Activated naive CD4-positive, alpha-beta T cell treated with anti-CD3 and anti-CD28 coated beads, Interleukin-2, amount 50 U/mL, for 16 hours (primary cell): Measurements from ENCODE around the gene CPNE4.
"Not testable (repeated sequence)": the region's sequence is repeated elsewhere in the genome, so short reads cannot be mapped to it uniquely, and the experiment has no call there.

ENCODE experiments used
- DNase-seq: peaks from one replicate; pipeline ENCODE4 v3.0.0-alpha.2; 2020

Gene CPNE4

DNA sequence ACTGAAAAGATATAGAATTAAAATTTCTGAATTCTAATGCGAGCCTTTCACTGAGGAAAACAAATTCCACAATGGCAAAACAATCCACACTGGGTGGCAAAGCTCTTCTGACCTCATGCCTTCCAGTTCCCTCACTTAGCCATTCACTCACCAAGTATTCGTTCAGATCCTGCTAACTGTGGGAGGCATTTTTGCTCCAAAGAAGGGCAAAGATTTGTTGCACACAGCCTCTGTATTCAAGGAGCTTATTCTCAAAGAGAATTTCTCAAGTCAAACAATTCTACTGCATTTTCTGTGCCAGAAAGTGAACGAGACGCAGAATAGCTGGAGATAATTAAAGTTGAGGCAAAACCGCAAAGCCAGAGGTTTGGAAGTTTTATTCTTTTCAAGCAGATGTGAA, 77.3 kb downstream of the CPNE4 start:
- no peak for DNase-seq

DNA sequence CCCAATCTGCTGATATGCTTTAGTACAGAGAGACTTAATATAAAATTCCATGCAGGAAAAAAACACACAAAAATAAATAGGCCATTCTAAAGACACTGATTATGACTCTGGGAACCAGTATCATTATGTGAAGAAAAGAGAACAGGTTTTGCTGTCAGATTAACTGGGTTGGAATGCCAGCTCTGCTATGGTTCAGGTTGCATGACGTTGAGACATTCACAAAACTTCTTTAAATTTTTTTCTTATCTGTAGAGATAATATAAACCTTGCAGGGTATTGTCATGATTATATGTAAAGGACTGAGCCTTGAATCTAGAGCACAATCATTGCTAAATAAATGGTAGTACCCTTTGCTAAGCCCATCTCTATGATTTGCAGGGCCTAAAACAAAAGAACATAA, 86.0 kb downstream of the CPNE4 start:
- no peak for DNase-seq

DNA sequence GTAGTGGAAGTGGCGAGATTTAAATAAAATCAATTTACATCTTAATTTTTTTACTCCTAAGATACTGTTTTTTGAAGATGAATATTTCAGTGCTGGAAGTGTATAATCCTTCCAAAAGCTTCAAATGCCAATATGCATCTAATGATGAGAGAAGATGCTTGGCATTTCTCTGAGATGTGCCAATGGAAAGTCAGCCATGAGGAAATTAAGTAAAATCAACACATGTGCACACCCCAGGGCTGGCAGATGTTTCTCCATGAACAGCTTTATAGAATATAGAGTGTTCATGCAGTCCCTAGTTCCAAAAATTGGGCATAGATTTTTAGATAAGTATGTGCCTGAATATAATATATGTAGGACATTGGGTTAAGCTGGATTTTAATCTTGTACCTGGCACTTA, 90.1 kb downstream of the CPNE4 start:
- DNase-seq: no peak

DNA sequence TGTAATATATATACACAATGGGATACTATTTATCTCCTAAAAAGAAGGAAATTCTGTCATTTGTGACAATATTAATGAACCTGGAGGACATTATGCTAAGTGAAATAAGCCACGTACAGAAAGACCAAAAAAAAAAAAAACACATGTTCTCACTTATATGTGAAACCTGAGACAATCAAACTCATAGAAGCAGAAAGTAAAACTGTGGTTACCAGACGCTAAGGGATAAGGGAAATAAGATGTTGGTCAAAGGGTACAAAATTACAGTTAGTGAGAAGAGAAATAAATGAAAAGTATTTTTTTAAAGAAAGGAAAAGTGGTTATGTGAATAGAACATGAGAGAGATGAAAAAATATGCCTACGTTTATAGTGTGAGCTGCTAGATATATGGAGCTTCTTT, 101.1 kb downstream of the CPNE4 start:
- DNase-seq: no peak

DNA sequence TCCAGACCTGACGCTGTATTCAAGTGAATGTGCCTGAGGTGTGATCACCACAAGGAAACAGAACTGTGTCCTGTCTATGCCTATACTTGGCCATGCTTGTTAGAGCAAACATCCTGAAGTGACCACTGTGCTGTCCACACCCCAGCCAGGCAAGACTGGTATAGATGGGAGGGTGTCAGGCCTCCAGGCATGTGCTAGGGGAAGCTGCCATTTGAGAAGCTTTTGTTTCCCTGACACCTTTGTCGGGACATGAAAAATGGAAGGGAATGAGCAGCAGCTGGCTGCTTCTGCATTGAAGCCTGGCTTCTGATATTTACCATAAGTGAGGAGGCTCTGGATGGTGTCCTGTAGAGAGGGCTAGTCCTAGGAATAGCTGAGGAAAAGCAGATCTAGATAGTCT, 106.2 kb downstream of the CPNE4 start:
- DNase-seq: no peak

DNA sequence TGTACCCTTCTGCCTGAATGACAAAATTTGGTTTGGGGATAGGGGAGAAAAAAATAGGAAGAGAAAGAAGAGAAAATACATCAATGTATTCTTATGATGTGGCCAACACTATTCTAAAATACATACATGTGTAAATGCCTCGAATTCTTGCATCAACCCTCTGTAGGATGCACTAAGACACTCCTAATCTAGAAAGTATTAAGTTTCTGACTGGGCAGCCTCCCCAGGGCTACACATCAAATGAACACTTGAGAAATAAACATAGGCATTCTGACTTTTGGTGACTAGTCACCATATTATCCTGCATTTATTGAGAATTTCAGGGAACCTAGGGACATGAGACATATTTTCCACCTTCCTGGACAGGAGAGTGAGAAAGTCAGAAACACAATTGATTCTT, 109.2 kb downstream of the CPNE4 start:
- no peak for DNase-seq

DNA sequence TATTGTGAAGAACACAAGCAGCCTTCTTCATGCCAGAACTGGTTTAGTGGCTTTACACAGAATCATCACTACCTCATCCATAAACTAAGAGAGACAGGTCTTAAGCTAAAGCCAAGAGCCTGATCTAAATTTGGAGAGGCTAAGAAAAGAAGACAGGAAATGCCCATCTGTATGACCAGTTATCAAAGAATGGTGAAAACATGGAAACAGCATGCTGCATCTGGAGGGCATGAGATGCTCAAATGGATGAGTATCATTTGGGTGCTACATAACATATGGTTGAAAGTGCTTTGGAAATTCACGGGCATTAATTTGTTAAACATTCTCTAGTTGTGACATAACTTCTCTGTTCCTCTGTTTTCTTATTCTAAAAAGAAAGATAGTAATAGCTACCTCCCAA, 112.5 kb downstream of the CPNE4 start:
- no peak for DNase-seq

DNA sequence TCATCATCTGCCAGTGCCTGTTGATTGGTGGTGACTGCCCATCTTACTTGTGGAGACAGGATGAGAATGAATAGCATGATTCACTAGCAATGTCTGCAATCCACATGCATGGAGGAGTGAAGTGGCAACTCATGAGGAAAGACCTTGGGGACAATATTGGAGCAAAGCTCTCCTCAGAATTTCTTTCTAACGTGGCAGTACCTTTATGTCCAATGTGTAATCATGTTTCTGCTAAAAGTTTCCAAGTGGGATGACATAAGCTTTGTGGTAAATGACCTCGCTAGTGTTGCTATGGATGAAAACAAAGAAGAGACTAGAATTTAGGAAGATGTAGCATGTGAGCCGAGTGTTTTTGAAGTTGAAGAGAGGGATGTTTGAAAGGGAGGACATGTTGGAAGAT, 117.8 kb downstream of the CPNE4 start:
- DNase-seq: no peak

DNA sequence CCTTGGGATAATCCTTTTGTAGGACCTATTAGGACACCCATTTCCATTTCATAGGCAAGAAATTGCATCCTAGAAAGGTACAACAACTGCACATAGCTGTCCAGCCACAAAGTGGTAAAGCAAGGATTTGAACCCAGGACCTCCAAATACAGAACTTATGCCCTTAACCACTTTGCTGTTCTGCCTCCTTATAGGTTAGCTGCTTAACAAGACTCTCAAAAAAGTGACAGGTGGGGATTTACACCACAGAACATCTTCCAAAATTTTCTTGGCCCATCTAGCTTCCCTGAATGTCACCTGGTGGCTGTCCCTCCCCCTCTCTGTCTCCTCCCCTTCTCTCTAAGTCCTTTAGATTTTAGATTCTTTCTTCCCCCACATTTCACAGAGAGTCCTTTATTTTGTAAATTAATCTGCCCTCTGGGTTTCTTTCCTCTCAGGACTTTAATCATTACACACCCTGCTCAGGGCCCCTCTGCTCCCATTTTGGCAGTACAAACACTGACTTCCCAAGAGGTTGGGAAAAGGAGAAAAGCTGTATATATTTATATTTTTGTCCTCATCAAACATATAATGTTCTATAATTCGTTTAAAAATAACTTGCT, 120.6 kb downstream of the CPNE4 start:
- DNase-seq: no peak

DNA sequence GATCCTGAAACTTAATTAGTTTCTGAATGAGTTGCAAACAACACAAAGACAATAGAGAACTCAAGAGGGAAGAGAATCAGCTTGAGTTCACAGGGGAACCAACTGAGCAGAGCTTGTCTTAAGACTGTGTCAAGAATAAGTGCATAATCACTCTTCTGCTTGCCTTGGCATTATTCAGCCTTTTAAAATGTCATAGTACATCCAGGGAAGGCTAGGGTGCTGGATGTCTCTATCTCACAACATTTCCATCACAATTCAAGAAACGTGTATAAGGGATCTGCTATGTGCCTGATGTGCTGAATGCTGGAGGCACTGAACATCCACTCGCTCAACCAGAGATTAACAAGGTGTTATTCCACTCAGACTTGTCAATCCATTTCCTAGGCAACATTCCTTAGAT, 122.6 kb downstream of the CPNE4 start:
- DNase-seq: no peak

DNA sequence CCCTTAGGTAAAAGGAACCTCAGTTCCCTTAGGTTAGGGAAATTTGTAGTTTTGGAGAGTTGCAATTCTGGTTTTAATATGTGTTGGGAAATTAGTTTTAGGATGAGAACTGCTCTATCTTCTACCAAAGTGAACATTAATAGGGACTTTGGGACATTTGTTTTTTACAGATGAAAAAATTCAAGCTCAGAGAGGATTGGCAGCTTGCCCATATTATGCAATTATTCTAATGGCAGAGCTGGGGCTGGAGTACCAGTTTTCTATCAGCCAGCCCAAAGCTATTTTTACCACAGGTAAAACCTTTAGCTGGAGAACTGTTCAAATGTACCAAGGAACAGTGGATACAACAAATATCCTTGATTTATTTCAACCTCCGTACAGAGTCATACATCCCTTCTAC, 127.0 kb downstream of the CPNE4 start:
- DNase-seq: no peak

DNA sequence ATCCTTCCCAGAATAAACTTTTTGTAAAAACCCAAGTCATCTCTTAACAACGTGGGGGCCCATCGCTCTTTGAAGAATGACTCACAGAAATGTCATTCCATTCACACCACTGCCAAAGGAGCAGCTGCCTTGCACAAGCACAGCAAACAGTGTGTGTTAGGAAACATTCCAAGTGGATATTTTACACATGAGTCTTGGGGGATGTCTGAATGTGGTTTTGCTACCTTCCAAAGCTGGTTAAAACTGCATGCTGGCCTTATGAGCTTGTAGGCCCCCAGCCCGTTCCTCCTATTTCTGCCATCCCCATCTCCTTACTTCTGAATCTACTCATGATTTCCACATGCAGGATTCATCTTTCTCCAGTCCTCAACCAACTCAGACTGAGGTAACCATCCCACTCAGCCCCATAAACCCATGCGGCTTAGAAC, 130.8 kb downstream of the CPNE4 start:
- DNase-seq: no peak

DNA sequence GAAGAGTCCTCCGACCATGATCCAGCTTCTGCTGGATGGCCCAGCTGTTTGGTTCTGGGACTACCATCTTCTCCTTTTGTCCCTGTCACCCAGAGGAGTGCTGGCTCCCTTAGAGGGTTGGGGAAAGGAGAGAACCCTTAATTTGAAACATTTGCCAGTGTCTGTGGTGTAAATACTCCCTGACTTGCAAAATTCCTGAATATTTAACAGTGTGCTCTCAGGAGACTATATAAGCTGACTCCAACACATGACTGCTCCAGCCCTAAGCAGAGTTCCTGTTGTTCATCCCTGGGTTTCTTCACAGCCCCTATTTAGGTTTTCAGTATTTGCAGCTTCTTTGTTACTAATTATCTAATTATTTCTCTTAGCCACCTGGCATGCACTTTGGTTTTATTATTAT, 133.1 kb downstream of the CPNE4 start:
- DNase-seq: no peak

DNA sequence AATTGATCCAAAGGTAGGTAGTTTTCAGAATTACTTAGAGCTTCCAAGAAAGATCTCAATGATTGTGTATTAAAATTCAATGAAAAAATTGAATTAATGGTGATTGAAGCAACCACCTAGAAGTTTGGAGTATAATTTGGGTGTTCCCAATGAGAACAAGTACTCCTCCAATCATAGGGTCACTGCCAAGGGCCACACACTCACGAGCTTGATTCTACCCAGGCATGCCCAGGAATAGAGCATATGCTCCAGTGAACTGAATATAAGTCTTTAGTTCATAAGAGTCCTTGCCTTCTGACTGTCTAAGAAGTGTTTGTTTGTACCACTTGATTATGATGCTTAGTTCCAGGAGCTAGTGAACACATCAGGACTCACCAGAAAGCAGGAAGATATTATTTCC, 133.9 kb downstream of the CPNE4 start:
- no peak for DNase-seq

DNA sequence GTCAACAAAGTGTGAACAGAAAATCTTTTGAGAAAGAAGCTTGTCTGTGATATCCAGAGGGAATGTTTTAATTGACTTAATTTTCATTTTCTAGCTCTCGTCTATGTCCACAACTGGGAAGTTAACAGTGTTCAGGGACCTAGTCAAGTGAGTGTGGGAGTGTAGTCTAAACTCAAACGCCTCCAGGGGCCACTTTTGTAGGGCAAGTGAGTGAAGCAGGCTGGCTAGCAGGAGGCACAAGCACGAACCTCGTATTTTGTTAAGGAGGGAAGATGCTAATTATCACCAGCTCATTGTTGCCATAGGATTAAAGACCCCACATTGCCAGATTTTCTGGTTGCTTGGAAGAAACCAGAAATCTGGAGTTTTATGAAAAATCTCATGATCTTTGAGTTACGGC, 135.8 kb downstream of the CPNE4 start:
- DNase-seq: no peak

DNA sequence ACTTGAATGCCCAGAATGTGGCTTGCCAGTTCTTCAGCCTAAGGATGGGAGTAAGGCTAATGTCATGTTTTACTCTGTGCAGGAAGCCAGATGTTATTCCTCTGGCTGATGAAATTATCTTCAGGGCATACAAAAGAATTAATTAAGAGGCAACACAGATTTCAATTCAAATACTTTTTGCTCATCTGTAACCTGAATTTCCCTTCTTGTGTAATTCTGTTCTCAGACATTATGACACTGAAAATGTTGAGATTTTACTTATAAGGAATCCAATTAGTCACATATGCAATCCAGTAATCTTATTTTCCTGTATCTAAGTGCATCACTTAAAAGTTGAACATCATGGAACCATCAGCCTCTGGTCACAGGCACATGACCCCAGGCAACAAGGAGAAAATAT, 136.5 kb downstream of the CPNE4 start:
- no peak for DNase-seq

DNA sequence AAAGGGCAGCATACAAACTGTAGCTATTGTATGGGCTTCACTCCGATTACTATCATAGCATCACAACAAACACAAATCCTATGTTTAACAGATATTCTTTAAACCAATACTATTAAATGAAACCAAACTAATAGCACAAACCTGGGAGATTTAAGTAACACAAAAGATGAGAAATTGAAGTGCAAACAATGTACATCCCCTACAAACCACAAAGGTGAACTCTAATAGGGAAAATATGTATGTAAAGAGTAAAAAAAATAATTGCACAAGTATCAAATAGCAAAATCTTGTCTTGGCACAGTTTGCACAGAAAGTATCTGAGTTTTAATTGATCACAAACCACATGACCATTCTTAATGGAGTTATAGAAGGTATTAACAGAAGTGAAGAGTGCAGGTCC, 138.5 kb downstream of the CPNE4 start:
- no peak for DNase-seq

DNA sequence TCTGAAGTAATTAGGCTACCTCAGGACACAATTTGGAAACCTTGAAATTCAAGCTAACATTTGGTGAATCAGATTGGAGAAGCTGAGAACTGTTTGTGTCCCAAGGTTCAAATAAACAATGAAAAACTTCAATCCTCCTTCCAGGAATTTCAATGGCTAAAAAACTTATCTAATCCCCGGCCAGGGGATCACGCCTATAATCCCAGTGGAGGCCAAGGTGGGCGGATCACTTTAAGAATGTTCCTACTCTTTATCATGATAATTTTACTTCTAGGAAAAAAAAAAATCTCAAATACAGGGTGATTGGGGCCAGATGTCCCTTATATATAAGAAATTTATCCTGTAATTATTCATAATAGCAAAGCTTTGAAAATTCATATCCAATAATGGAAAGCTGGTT, 139.0 kb downstream of the CPNE4 start:
- no peak for DNase-seq

DNA sequence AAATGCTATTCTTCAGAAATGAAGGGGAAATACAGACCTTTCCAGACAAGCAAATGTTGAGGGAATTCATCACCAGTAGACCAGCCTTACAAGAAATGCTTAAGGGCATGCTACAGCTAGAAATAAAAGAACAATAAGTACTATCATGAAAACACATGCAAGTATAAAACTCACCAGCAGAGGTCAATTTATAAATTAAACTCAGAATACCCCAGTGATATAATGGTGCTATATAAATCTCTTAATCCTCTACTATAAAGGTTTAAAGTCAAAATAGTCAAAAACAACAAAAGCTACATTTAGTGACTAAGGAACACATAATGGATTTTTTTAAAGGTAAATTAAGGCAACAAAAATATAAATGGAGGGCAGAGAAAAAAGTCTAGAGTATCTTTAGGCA, 142.5 kb downstream of the CPNE4 start:
- DNase-seq: no peak

DNA sequence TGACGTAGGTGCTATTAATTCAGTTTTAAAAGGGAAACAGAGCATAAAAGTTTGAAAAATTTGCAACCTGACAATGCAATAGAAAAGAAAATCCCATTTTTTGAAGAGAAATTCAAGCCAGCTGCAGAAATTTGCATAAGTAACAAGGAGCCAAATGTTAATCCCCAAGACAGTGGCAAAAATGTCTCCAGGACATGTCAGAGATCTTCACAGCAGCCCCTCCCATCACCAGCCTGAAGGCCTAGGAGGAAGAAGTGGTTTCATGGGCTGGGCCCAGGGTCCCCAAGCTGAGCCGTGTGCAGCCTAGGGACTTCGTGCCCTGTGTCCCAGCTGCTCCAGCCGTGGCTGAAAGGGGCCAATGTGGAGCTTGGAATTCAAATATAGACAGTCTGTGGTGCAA, 148.9 kb downstream of the CPNE4 start:
- not testable (repeated sequence) for DNase-seq

DNA sequence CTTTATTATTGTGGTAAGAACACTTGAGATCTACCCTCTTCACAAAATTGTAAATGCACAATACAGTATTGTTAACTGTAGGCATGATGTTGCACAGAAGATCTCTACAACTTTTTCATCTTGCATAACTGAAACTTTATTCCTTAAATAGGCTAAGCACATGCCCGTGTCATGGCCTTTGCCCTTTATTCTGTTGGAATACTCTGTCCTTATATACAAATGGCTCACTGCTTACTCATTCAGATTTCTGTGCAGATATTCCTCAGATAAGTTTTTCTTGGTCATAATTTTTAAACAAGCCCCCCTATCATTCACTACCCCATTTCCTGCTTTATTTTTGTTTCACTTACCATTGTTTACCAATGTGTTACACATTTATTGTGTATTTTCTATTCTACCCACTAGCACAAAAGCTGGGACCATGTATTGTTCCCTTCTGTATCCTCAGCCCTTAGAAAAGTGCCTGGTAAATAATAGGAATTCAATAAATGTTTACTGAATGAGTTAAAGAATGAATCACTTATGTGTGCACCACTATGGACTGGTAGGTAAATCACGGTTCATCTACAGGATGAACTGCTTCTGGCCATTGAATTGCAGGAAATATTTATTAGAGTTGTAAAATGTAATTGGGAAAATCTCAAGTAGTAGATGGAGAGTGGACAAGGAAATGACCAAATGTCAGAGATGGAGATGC, 151.0 kb downstream of the CPNE4 start:
- no peak for DNase-seq

DNA sequence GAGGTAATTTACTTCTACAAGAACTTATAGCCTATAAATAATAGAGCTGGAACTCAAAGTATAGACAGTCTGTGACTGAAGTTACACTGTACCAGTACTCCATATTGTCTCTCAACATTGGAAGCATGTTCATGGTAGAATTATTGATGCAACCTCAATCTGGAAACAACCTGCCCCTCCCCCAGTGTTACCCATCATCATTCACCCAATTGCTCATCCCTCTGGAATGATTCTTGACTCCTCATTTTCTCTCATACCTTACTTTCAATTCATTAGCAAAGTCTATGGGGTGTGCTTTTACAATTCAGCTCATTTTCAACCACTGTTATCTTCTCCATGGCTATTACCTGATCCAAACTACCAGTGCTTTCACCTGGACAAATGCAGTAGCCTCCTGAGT, 151.7 kb downstream of the CPNE4 start:
- no peak for DNase-seq

DNA sequence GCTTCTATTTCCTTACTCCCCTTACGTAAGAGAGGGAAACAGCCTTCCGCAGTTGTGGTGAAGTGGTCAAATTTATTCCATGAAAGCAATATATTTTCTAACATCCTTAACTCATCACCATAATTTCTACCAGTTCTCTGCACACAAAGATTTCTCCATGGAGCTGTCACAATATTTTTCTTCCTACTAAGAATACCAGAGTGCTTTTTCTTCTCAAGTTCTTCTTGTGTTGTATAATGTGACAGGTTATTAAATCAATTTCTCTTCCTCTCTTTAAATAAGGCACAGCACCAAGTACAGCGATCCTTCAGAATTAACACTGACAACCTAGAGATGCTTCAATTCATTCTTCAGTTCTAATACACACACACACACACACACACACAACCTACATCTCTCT, 153.0 kb downstream of the CPNE4 start:
- DNase-seq: no peak

DNA sequence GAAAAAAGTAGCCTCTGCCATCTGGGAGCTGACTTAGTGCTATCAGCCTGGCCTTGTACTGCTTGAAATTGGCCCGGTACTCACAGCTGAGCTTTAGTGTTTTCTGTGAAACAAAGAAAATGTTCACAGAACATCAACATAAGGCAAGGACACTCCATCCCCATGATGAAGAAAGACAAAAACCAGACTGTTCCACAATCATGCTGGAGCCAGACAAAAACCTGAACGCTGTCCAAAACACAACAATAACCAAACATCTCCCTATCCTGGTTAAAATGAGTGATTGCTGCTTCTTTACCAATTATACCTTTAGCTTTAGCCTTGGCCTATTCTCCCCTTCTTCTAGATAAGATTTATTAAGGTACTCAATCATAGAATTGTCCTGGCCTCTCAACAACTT, 153.9 kb downstream of the CPNE4 start:
- no peak for DNase-seq

DNA sequence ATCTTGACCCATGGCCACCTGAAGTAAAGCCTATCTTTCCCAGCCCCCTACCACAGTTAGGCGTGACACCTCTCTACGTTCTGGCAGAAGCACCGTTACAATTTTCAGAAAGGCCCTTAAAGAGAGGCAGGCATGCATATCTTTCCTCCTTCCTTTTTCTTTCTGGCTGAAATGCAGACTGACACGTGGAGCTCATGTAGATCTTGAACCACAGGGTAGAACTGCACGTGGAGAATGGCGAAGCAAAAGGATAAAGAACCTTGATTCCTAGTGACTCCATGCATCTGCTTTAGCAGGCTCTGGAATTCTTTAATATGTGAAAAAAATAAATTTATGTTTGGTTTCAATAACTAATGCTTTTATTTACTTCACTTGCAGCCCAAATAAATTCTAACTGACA, 166.6 kb downstream of the CPNE4 start:
- DNase-seq: no peak
